Epidermal melanocyte (primary cell): ENCODE measurements around the gene LYPD5.
"Not testable (repeated sequence)": the region's sequence is repeated elsewhere in the genome, so short reads cannot be mapped to it uniquely, and the experiment has no call there.

ENCODE experiments used
- DNase-seq: peaks from one replicate; pipeline ENCODE4 v3.0.0; 2011; ENCODE audit warnings: low spot score; ENCODE audit not compliant: insufficient read length

Gene LYPD5

GRCh38 chr19:43802216-43802951, at the start of gene LYPD5:
LYPD5 (minus strand) TSS chr19:43802447; CDS start chr19:43802380, 67 bp downstream.
- DNase-seq, result no peak

DNA sequence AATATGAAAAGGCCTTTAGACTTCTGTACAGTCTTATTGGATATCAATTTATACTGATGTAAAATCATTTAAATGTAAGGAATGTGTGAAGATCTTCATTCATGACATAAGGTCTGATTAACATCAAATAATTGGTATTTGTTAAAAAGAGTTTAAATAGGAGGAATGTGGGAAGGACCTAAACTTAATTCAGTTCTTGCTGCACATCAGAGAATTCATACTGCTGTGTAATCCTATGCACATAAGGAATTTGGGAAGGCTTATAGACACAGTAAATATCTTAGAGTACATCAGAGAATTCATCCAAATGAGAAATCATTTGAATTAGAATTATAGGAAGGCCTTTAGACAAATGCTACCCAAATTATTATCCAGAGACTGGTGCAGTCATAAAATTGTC, 46.6 kb upstream of the LYPD5 start:
- DNase-seq, result no peak

GRCh38 chr19:43847884-43848283, 45.6 kb upstream of the LYPD5 start:
- DNase-seq, result no peak

GRCh38 chr19:43847246-43847645, 45.0 kb upstream of the LYPD5 start:
- DNase-seq, result no peak

DNA sequence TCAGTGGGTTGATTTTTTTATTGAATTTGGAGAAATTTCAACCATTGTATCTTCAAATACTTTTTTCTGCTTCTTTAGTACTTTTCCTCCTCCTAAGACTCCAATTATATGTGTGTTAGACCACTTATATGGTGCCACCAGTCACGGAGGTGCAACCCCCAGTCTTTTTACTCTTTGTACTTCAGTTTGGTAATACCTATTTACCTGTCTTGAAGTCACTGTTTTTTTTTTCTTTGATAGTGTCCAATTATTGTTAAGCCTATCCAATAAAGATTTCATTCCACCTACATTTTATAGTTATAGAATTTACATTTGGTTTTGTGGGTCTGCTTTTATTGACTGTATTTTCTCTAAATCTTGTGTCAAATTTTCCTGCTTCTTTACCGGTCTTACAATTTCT, 39.8 kb upstream of the LYPD5 start:
- DNase-seq, result no peak

DNA sequence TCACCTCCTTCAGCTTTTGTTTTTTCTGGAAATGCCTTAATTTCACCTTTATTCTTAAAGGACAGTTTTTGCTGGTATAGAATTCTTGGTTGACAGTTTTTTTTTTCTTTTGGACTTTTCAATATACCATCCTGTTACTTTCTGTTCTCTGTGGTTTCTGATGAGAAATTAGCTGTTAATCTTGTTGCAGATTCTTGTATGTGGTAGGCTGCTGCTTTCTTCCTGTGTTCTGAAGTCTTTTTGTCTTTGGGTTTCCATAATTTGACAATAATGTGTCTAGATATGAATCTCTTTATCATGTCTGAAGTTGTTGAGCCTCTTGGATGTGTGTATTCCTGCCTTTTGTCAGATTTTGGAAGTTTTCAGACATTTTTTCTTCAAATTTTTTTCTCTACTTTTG, 36.9 kb upstream of the LYPD5 start:
- no peak for DNase-seq

DNA sequence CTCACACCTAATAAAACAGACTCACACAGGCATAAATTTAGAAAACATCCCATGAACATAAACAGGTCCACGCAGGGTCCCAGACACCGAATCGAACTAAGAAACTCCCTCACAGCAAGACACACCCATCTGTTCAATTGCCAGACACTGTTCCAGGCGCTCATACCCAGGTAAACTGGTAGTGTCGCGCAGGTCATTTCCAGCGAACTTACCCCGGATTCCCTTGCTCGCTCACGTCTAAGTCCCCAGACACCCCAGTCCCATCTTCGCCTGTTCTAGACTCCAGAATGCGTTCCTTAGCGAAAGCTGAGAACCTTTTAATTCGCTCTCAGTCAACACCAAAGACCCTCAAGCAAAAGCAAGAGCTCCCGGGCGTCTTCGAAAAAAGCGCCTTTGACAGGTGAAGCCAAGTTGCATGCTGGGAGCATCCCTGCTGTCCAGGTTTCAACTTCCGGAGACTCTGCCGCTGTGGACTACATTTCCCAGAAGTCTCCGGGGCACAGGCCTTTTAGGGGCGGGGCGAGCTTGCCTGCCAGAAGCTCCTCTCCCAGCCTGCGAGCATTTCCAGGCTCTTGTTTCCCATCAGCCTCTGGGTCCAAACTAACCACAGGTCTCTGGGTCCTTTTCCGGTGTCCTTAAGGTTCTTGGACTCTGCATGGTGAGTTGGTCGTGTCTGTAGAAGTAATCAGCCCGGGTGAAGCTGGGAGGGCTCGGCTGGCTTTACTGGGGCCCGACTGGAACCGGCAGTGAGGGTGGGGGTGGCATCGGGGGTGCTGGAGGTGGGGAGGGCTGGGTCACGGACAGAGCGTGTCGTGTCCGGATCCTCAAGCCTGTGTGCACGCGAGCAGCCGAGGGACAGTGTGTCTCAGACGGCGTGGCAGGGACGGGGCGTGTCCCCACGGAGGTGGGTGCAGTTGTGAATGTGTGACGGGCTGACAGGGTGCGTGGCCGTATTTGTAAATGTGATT, 24.8 kb upstream of the LYPD5 start, which contains the start of gene ZNF283:
Gene ZNF283 (plus strand): TSS at position 535 of the 968 bp plus-strand sequence. CDS start 6,184 bp downstream, outside the sequence.
- peak; percentile 77 for DNase-seq

GRCh38 chr19:43824572-43824971, 22.3 kb upstream of the LYPD5 start:
- DNase-seq, result not testable (repeated sequence)

DNA sequence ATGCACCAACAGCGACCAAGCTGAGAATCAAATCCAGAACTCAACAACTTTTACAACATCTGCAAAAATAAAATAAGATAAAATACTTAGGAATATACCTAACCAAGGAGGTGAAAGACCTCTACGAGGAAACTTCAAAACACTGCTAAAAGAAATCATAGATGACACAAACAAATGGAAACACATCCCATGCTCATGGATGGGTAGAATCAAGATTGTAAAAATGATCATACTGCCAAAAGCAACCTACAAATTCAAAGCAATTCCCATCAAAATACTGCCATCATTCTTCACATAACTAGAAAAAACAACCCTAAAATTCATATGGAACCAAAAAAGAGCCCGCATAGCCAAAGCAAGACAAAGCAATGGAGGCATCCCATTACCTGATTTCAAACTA, 21.6 kb upstream of the LYPD5 start:
- DNase-seq, result not testable (repeated sequence)

DNA sequence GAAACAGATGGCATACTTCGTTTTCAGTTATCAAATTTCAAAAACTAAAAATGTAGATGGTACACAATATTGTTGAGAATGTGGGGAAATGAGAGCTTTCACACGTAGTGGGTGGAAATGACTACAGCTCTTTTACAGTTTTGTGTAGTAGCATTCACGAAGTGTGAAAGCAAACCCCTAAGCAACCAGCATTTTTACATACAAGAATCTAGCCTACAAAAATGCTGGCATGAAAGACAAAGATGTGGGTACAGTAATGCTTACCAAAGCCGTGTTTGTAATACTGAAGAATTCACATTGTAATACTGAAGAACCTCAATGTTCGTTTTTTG, 18.6 kb upstream of the LYPD5 start:
- no peak for DNase-seq

DNA sequence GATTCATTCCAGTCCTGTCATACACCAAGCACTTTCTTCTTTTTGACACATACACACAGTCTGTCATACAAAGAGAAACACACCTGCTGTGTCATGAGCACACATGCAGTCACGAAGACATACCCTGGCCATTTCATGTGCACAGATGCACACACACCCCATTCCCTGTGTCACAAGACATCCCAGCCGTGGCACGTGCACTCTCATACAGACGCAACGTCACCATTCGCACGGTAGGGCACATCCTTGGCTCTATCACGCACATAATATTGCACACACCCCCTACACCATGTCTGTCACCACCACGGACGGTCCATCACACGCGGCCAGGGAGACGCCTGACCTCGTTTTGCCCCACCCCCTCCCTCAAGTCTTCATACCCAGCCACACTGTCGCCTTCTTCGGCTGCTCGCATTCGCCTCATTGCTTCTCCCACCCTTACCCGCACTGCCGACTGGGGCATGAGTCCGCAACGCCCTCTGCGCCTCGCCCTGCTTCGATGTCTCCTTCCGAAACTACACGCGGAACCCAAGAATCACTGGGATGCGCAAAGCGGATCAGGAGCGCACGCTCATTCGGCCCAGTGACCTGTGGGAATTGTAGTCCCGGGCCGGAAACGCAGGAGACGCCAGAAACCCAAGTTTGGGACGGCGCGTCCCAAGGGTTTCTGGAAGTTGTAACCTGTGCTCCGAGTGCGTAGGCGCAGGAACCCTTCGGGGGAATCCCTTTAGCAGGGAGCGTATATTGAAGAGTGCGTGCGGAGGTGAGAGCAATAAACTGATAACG, 18.0 kb upstream of the LYPD5 start:
- DNase-seq, result peak; percentile 28

GRCh38 chr19:43818500-43818899, 16.3 kb upstream of the LYPD5 start:
- DNase-seq, result no peak

DNA sequence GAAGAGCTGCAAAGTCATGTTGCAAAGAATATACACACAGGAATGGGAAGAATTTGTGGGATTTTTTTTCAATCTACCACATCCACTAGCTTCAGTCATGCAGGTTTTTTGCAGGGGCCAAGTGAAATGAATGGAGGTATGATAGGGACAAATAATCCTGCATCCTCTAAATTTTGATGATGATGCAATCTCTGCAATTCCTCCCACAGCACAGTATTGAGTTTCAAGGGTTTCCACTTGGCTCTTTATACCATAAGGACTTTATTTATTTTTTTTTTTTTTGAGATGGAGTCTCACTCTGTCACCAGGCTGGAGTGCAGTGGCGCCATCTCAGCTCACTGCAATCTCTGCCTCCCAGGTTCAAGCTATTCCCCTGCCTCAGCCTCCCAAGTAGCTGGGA, 15.2 kb upstream of the LYPD5 start:
- DNase-seq, result not testable (repeated sequence)

GRCh38 chr19:43814663-43815352, 12.6 kb upstream of the LYPD5 start:
- no peak for DNase-seq

- DNase-seq, result no peak
Observed at GRCh38 chr19:43812688-43813087, 10.4 kb upstream of the LYPD5 start.

GRCh38 chr19:43812259-43812658, 10.0 kb upstream of the LYPD5 start:
- DNase-seq, result no peak

- DNase-seq, result no peak
Observed at GRCh38 chr19:43811837-43812236, 9.6 kb upstream of the LYPD5 start.

DNA sequence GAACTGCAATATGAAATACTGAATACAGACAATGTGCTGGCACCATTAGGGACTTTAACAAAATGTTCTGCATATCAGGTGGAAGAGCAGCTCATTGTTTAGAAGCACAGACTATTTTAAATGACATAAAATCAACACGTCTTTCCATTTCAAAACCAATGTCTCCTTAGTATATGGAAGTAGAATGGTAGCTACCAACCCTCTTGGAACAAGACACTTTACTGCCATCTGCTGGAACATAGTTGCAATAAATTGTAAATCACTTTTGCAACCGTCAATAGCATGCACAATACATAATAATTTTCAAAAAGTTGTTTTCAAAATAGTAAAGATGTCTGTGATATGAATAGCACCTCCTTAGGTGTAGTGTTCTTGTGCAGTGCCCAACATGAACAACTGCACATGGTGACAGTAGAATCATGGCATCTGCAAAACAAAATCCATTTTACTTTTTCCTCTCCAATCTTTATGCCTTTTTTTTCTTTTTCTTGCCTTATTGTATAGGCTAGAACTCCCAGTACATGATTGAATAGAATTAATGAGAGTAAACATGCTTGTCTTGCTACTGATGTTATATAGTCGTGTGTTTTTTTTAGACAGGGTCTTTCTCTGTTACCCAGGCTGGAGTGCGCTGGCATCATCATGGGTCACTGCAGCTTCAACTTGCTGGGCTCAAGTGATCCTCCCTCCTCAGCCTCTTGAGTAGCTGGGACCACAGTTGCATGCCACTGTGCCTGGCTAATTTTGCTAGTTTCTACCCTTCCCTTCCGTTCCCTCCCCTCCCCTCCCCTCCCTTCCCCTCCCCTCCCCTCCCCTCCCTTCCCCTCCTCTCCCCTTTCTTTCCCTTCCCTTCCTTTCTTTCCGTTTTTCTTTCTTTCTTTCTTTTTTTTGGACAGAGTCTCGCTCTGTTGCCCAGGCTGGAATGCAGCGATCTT, 7.8 kb upstream of the LYPD5 start:
- DNase-seq, result no peak

DNA sequence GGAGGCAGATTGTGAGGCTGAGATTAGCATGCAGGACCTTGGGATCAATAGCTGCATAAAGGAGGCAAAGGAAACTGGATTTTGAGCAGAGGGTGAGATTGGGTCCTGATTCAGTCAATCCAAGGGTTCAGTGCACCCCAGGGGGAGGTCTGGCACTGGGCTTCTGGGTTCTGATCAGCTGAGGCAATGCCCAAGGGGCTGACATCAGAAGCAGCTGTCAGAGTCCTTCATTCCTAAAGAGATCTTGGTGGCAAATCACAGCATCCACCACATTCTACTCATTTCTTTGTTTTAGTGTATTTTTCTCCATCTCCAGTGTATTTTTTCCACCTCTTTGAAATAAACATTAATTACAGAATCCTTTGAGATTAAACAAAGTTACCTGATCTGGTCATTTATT, 5.4 kb upstream of the LYPD5 start:
- DNase-seq, result no peak

GRCh38 chr19:43806848-43807247, 4.6 kb upstream of the LYPD5 start:
- no peak for DNase-seq
